HG02763 (cell line): ENCODE data around the gene HUNK.
"Not testable (repeated sequence)": the region's sequence is repeated elsewhere in the genome, so short reads cannot be mapped to it uniquely, and the experiment has no call there.

Source experiments
- ATAC-seq: cut with Tn5 transposase; IDR thresholded peaks from one replicate; pipeline ENCODE4 v1.9.1; 2021; ENCODE audit warnings: mild to moderate bottlenecking, moderate library complexity; ENCODE audit not compliant: unreplicated experiment

HUNK gene

GRCh38 chr21:31870472-31871193 lies 2.2 kb upstream of the HUNK start:
- ATAC-seq = no peak

- not testable (repeated sequence) for ATAC-seq
Measured at GRCh38 chr21:31871371-31871770, 1.4 kb upstream of the HUNK start.

GRCh38 chr21:31872072-31872451 lies 758 bp upstream of the HUNK start:
- ATAC-seq = no peak

GRCh38 chr21:31873275-31873695 lies 465 bp downstream of the HUNK start:
- ATAC-seq = no peak

- ATAC-seq = no peak
Measured at GRCh38 chr21:31873696-31874599, 1.1 kb downstream of the HUNK start.

GRCh38 chr21:31874812-31875212 lies 2.0 kb downstream of the HUNK start:
- no peak for ATAC-seq

- ATAC-seq = no peak
Measured at GRCh38 chr21:31875496-31876015, 2.7 kb downstream of the HUNK start.

GRCh38 chr21:31877463-31877957 lies 4.7 kb downstream of the HUNK start:
- no peak for ATAC-seq

GRCh38 chr21:31878831-31879230 lies 6.0 kb downstream of the HUNK start:
- no peak for ATAC-seq

GRCh38 chr21:31879241-31879650 lies 6.4 kb downstream of the HUNK start:
- ATAC-seq = no peak

GRCh38 chr21:31879911-31880310 lies 7.1 kb downstream of the HUNK start:
- ATAC-seq = no peak

GRCh38 chr21:31880816-31881215 lies 8.0 kb downstream of the HUNK start:
- ATAC-seq = no peak

- ATAC-seq = no peak
Measured at GRCh38 chr21:31882711-31883110, 9.9 kb downstream of the HUNK start.

GRCh38 chr21:31885146-31885545 lies 12.3 kb downstream of the HUNK start:
- no peak for ATAC-seq

- ATAC-seq = no peak
Measured at GRCh38 chr21:31886915-31887314, 14.1 kb downstream of the HUNK start.

- no peak for ATAC-seq
Measured at GRCh38 chr21:31887391-31887841, 14.6 kb downstream of the HUNK start.

- ATAC-seq = no peak
Measured at GRCh38 chr21:31888936-31889371, 16.1 kb downstream of the HUNK start.

- no peak for ATAC-seq
Measured at GRCh38 chr21:31889460-31889859, 16.6 kb downstream of the HUNK start.

- ATAC-seq = no peak
Measured at GRCh38 chr21:31892686-31893085, 19.9 kb downstream of the HUNK start.

GRCh38 chr21:31893851-31894415 lies 21.1 kb downstream of the HUNK start:
- no peak for ATAC-seq

- no peak for ATAC-seq
Measured at GRCh38 chr21:31894457-31894856, 21.6 kb downstream of the HUNK start.
